GM21360 (cell line): Measurements from ENCODE around the gene STRBP.
"Not testable (repeated sequence)": the region's sequence is repeated elsewhere in the genome, so short reads cannot be mapped to it uniquely, and the experiment has no call there.

Experiments used
- ATAC-seq: cut with Tn5 transposase; IDR thresholded peaks from one replicate; pipeline ENCODE4 v1.9.1; 2021; ENCODE audit warnings: mild to moderate bottlenecking, moderate library complexity; ENCODE audit not compliant: unreplicated experiment

STRBP gene

GRCh38 chr9:123200469-123200868 is 67.9 kb downstream of the STRBP start:
- not testable (repeated sequence) for ATAC-seq

GRCh38 chr9:123196124-123196523 is 72.3 kb downstream of the STRBP start:
- no peak for ATAC-seq

GRCh38 chr9:123194023-123194422 is 74.4 kb downstream of the STRBP start:
- ATAC-seq: no peak

GRCh38 chr9:123191680-123192079 is 76.7 kb downstream of the STRBP start:
- no peak for ATAC-seq

- no peak for ATAC-seq
Observed at GRCh38 chr9:123191260-123191659, 77.1 kb downstream of the STRBP start.

GRCh38 chr9:123187131-123187530 is 81.3 kb downstream of the STRBP start:
- ATAC-seq: no peak

- ATAC-seq: not testable (repeated sequence)
Observed at GRCh38 chr9:123186029-123186428, 82.4 kb downstream of the STRBP start.

- ATAC-seq: no peak
Observed at GRCh38 chr9:123176949-123177348, 91.4 kb downstream of the STRBP start.

- ATAC-seq: no peak
Observed at GRCh38 chr9:123175854-123176629, 92.3 kb downstream of the STRBP start.

- ATAC-seq: peak; percentile 86
Observed at GRCh38 chr9:123174887-123175518, 93.4 kb downstream of the STRBP start.

GRCh38 chr9:123174079-123174478 is 94.3 kb downstream of the STRBP start:
- ATAC-seq: no peak

- no peak for ATAC-seq
Observed at GRCh38 chr9:123169926-123170325, 98.5 kb downstream of the STRBP start.

GRCh38 chr9:123168586-123168985 is 99.8 kb downstream of the STRBP start:
- no peak for ATAC-seq

GRCh38 chr9:123167474-123167873 is 100.9 kb downstream of the STRBP start:
- no peak for ATAC-seq

GRCh38 chr9:123165813-123166212 is 102.6 kb downstream of the STRBP start:
- ATAC-seq: no peak

GRCh38 chr9:123164285-123164684 is 104.1 kb downstream of the STRBP start:
- no peak for ATAC-seq

GRCh38 chr9:123162791-123163345 is 105.5 kb downstream of the STRBP start:
- ATAC-seq: no peak

- no peak for ATAC-seq
Observed at GRCh38 chr9:123162360-123162759, 106.0 kb downstream of the STRBP start.

- ATAC-seq: no peak
Observed at GRCh38 chr9:123157221-123157620, 111.2 kb downstream of the STRBP start.

GRCh38 chr9:123150708-123151503 is 117.5 kb downstream of the STRBP start:
- ATAC-seq: no peak

- ATAC-seq: no peak
Observed at GRCh38 chr9:123149067-123149466, 119.3 kb downstream of the STRBP start.
